Activated naive CD8-positive, alpha-beta T cell treated with anti-CD3 and anti-CD28 coated beads, Interleukin-2, amount 50 U/mL, for 16 hours (primary cell): ENCODE results near the gene ATXN10.
"Not testable (repeated sequence)": the region's sequence is repeated elsewhere in the genome, so short reads cannot be mapped to it uniquely, and the experiment has no call there.

ENCODE experiments used
- DNase-seq: peaks from one replicate; pipeline ENCODE4 v3.0.0-alpha.2; 2020; ENCODE audit warnings: low read depth, low spot score

ATXN10 gene

GRCh38 chr22:45644714-45645113 is 26.9 kb upstream of the ATXN10 start:
- no peak for DNase-seq

- no peak for DNase-seq
Measured at GRCh38 chr22:45645150-45645525, 26.5 kb upstream of the ATXN10 start.

- peak; percentile 58 for DNase-seq
Measured at GRCh38 chr22:45645526-45646414, 25.9 kb upstream of the ATXN10 start.

- no peak for DNase-seq
Measured at GRCh38 chr22:45647532-45648225, 24.0 kb upstream of the ATXN10 start.

- DNase-seq, result no peak
Measured at GRCh38 chr22:45648301-45649117, 23.1 kb upstream of the ATXN10 start.

GRCh38 chr22:45649809-45650208 is 21.8 kb upstream of the ATXN10 start:
- no peak for DNase-seq

GRCh38 chr22:45650721-45651120 is 20.9 kb upstream of the ATXN10 start:
- DNase-seq, result no peak

- no peak for DNase-seq
Measured at GRCh38 chr22:45651931-45652528, 19.6 kb upstream of the ATXN10 start.

GRCh38 chr22:45656577-45656976 is 15.1 kb upstream of the ATXN10 start:
- no peak for DNase-seq

GRCh38 chr22:45657701-45658100 is 13.9 kb upstream of the ATXN10 start:
- no peak for DNase-seq

- DNase-seq, result no peak
Measured at GRCh38 chr22:45664136-45664646, 7.4 kb upstream of the ATXN10 start.

- DNase-seq, result no peak
Measured at GRCh38 chr22:45667486-45667885, 4.1 kb upstream of the ATXN10 start.

GRCh38 chr22:45670363-45670762 is 1.3 kb upstream of the ATXN10 start:
- DNase-seq, result not testable (repeated sequence)

GRCh38 chr22:45670981-45671782 is 452 bp upstream of the ATXN10 start:
- no peak for DNase-seq

GRCh38 chr22:45672564-45673481 is 1.2 kb downstream of the ATXN10 start:
- DNase-seq, result no peak

GRCh38 chr22:45673482-45674175 is 2.0 kb downstream of the ATXN10 start:
- DNase-seq, result no peak

- DNase-seq, result no peak
Measured at GRCh38 chr22:45676024-45676423, 4.4 kb downstream of the ATXN10 start.

GRCh38 chr22:45677063-45677462 is 5.4 kb downstream of the ATXN10 start:
- DNase-seq, result no peak
